ENCODE measurements around the gene IGF2R.

IGF2R gene

DNA sequence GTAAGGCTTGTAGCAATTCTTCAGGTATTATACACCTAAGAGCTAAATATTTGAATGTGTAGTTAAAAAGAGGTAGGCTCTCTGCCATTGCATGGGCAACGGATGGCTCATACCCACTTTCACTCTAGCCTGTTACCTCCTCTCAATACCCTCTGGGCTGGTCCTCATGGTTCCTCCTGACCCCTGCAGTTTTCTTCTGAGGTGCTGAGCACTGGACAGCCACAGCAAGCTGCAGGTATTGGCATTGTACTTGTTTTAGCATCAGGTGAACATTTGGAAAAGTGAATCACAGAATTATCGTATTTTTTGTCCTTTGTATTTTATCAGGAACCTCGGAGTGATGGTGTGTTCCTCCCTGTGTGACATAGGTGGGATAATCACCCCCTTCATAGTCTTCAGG is 185.6 kb downstream of the IGF2R start:
- Histone ChIP-seq H3K36me3 (ENCODE audit: control insufficient read depth, insufficient read depth, low read length) (no peaks in the 10 kb centered on the region), H3K9me3 (ENCODE audit: control insufficient read depth, insufficient read depth, low read length) (no peaks in the 10 kb centered on the region), H3K9ac (ENCODE audit: low read depth, low read length) (no peak overlapping the region), H3K4me3 (ENCODE audit: low read depth, low read length) (no peak overlapping the region), H3K4me1 (ENCODE audit: control insufficient read depth, insufficient read depth, low read length) (no peaks in the 10 kb centered on the region), H3K27me3 (ENCODE audit: control insufficient read depth, insufficient read depth, low read length) (no peaks in the 10 kb centered on the region)

DNA sequence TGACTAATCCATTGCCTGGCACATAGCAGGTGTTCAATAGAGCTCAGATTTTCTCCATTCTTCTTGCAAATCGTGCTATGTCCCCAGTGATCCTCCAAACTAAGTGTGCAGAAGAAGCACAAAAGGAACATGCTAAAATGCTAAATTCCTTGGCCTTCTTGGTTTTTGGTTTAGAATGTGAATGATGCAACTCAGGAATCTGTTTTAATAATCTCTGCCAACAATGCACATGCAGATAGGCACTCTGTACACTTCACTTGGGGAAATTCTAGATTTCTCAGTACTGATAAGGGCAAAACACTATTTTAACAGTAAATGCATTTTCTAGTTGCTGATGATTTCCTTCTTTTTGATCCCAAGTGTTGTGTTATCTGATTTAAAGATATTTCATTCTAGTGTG is 188.0 kb downstream of the IGF2R start:
- H3K27me3 ChIP-seq (ENCODE audit: control insufficient read depth, insufficient read depth, low read length), result no peaks in the 10 kb centered on the region
- no peaks in the 10 kb centered on the region for H3K36me3 ChIP-seq (ENCODE audit: control insufficient read depth, insufficient read depth, low read length)
- no peak overlapping the region for H3K9ac ChIP-seq (ENCODE audit: low read depth, low read length)
- H3K9me3 ChIP-seq (ENCODE audit: control insufficient read depth, insufficient read depth, low read length), result no peaks in the 10 kb centered on the region
- H3K4me1 ChIP-seq (ENCODE audit: control insufficient read depth, insufficient read depth, low read length), result no peaks in the 10 kb centered on the region
- no peak overlapping the region for H3K4me3 ChIP-seq (ENCODE audit: low read depth, low read length)

DNA sequence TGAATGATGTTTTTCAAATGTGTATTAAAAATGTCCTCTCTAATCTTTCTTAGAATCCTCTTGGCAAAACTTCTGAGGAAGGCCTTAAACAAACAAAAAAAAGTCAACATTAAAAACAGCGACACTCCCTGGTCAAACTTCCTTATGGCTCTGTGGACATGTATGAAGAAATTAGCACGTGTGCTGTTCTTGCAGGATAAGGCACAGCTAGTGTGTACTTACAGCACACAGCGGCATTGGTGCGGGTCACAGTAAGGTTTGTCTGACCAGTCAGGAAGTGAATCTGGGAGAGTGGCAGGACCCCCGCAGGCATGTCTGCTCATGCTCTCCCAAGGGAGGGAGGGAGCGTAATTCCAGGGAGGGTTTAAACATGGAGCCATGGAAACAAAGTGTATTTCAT is 191.6 kb downstream of the IGF2R start:
- Histone ChIP-seq H3K9ac (ENCODE audit: low read depth, low read length) (no peak overlapping the region), H3K36me3 (ENCODE audit: control insufficient read depth, insufficient read depth, low read length) (no peaks in the 10 kb centered on the region), H3K4me1 (ENCODE audit: control insufficient read depth, insufficient read depth, low read length) (no peaks in the 10 kb centered on the region), H3K27me3 (ENCODE audit: control insufficient read depth, insufficient read depth, low read length) (no peaks in the 10 kb centered on the region), H3K9me3 (ENCODE audit: control insufficient read depth, insufficient read depth, low read length) (no peaks in the 10 kb centered on the region), H3K4me3 (ENCODE audit: low read depth, low read length) (no peak overlapping the region)

Data from iPS-15b (cell line).